ENCODE measurements around the gene LCE5A. TPM values are rescaled to one million over a fixed set of nuclear protein-coding genes. Genes with fewer than 3 reads are reported as not detected.

LCE5A gene
- total RNA-seq, 1 donor = not detected

DNA sequence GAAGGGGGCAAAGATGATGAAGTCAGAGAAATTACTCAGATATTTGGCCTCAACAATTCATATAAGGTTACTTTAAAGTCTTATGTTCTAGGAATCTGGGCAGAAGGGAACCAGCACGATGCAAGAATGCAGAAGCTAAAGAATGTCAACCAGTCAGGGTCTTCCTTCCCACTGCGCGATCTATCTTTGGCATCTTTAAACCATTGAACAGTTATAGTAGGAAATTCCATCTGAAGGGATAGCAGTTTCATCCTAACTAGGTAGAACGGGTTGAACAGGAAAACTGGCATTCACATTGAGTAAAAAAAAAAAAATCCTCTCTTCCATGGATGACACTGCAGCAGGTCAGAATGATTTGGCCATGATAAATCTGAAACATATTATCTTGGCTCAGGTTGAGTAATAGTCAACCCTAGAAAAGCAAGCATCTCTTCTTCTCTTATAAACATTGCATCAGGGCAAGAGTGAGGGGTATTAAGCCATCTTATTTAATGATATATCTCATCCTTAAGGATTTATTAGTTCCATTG is 10.0 kb downstream of the LCE5A start:
- Histone ChIP-seq H3K27ac (ENCODE audit: low read depth, low read length) (no peak overlapping the region), H3K4me3 (ENCODE audit: insufficient read depth, low read length) (no peak overlapping the region), H3K4me2 (ENCODE audit: insufficient read depth, low read length) (no peak overlapping the region), H2AFZ (ENCODE audit: low read length) (no peak overlapping the region), H3K36me3 (ENCODE audit: insufficient read depth, low read length) (no peaks in the 10 kb centered on the region), H3K27me3 (ENCODE audit: insufficient read depth, low read length) (no peaks in the 10 kb centered on the region), H3K4me1 (ENCODE audit: insufficient read depth, low read length) (no peaks in the 10 kb centered on the region), H3K79me2 (ENCODE audit: insufficient read depth, low read length) (no peaks in the 10 kb centered on the region), H3K9me3 (ENCODE audit: low read depth, low read length) (no peaks in the 10 kb centered on the region), H4K20me1 (ENCODE audit: insufficient read depth, low read length) (no peaks in the 10 kb centered on the region)
- no peak for TF ChIP-seq CTCF (IDR thresholded peaks at IDR 0.05; ENCODE audit: extremely low read depth, low read depth, low read length)
- no peak for DNase-seq (ENCODE audit: insufficient read length, low spot score, missing footprints)

- no peak for TF ChIP-seq CTCF (IDR thresholded peaks at IDR 0.05; ENCODE audit: extremely low read depth, low read depth, low read length)
- no peak overlapping the region for H3K4me2 ChIP-seq (ENCODE audit: insufficient read depth, low read length)
- H3K4me3 ChIP-seq (ENCODE audit: insufficient read depth, low read length) = no peak overlapping the region
- no peaks in the 10 kb centered on the region for H3K4me1 ChIP-seq (ENCODE audit: insufficient read depth, low read length)
- no peak overlapping the region for H2AFZ ChIP-seq (ENCODE audit: low read length)
- no peaks in the 10 kb centered on the region for H3K9me3 ChIP-seq (ENCODE audit: low read depth, low read length)
- no peaks in the 10 kb centered on the region for H3K79me2 ChIP-seq (ENCODE audit: insufficient read depth, low read length)
- DNase-seq (ENCODE audit: insufficient read length, low spot score, missing footprints) = no peak
- no peaks in the 10 kb centered on the region for H3K27me3 ChIP-seq (ENCODE audit: insufficient read depth, low read length)
- H3K27ac ChIP-seq (ENCODE audit: low read depth, low read length) = no peak overlapping the region
- H3K36me3 ChIP-seq (ENCODE audit: insufficient read depth, low read length) = no peaks in the 10 kb centered on the region
- no peaks in the 10 kb centered on the region for H4K20me1 ChIP-seq (ENCODE audit: insufficient read depth, low read length)
These were observed 14.6 kb downstream of the LCE5A start for GRCh38 chr1:152525080-152525641.

DNA sequence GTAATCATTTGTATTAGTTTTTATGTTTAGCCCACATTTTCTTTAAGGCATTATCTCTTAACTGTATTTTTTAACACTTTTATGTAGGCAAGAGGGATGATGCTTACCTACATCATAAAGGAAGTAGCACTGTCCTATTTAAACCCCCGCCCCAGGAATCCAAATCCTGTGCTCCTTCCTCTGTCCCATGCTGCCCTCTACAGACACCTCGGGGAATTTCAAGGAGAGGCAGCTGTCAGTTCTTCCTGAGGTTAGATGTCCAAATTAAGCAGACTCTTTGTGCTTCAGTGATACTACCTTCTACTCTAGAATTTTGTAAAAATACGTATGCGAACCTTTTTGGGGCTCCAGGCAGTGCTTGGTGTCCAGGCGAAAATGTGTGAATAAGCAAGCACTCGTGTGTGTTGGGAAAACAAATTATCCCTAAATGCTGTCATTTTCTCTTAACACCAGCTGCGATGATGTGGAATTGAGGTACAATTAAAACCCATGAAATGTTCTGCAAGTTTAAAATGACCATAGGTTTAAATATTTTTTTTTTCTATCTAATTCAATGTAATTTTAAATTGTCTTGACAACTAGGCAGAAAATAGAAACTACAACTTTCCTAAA is 22.8 kb downstream of the LCE5A start:
- H4K20me1 ChIP-seq (ENCODE audit: insufficient read depth, low read length) = no peaks in the 10 kb centered on the region
- no peak overlapping the region for H3K27ac ChIP-seq (ENCODE audit: low read depth, low read length)
- no peaks in the 10 kb centered on the region for H3K79me2 ChIP-seq (ENCODE audit: insufficient read depth, low read length)
- DNase-seq (ENCODE audit: insufficient read length, low spot score, missing footprints) = peak; percentile 50
- TF ChIP-seq CTCF (IDR thresholded peaks at IDR 0.05; ENCODE audit: extremely low read depth, low read depth, low read length) = peak; percentile 78
- H3K36me3 ChIP-seq (ENCODE audit: insufficient read depth, low read length) = no peaks in the 10 kb centered on the region
- no peak overlapping the region for H3K4me3 ChIP-seq (ENCODE audit: insufficient read depth, low read length)
- H3K9me3 ChIP-seq (ENCODE audit: low read depth, low read length) = no peaks in the 10 kb centered on the region
- H3K4me2 ChIP-seq (ENCODE audit: insufficient read depth, low read length) = no peak overlapping the region
- H2AFZ ChIP-seq (ENCODE audit: low read length) = no peak overlapping the region
- H3K4me1 ChIP-seq (ENCODE audit: insufficient read depth, low read length) = no peaks in the 10 kb centered on the region
- no peaks in the 10 kb centered on the region for H3K27me3 ChIP-seq (ENCODE audit: insufficient read depth, low read length)

DNA sequence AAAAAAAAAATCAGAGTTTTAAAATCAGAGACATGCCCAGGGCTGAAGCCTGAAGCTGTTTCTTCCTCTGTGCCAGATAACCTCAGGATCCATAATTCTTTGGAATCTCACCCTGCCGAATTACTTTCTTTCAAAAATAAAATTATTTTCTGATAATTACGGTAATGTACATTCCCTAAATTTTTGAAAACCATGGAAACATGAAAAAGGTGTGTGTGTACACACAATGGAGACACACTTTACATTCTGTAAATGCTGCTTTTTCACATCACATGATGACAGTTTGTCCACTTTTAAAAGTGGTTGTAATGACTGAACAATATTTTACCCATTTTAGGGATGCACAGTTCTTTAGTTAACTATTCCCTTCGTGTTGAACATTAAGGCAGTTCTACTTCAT is 25.2 kb downstream of the LCE5A start:
- Histone ChIP-seq H3K79me2 (ENCODE audit: insufficient read depth, low read length) (no peaks in the 10 kb centered on the region), H3K27ac (ENCODE audit: low read depth, low read length) (no peak overlapping the region), H3K36me3 (ENCODE audit: insufficient read depth, low read length) (no peaks in the 10 kb centered on the region), H3K9me3 (ENCODE audit: low read depth, low read length) (no peaks in the 10 kb centered on the region), H3K27me3 (ENCODE audit: insufficient read depth, low read length) (no peaks in the 10 kb centered on the region), H2AFZ (ENCODE audit: low read length) (no peak overlapping the region), H3K4me2 (ENCODE audit: insufficient read depth, low read length) (no peak overlapping the region), H3K4me3 (ENCODE audit: insufficient read depth, low read length) (no peak overlapping the region), H3K4me1 (ENCODE audit: insufficient read depth, low read length) (no peaks in the 10 kb centered on the region), H4K20me1 (ENCODE audit: insufficient read depth, low read length) (no peaks in the 10 kb centered on the region)
- no peak for DNase-seq (ENCODE audit: insufficient read length, low spot score, missing footprints)
- TF ChIP-seq CTCF (IDR thresholded peaks at IDR 0.05; ENCODE audit: extremely low read depth, low read depth, low read length) = no peak

Data from osteoblast (primary cell).